ENCODE data around the gene GSK3A.
A peak's percentile ranks its signal among the peaks of the same experiment; 100 is the strongest.

GSK3A gene

DNA sequence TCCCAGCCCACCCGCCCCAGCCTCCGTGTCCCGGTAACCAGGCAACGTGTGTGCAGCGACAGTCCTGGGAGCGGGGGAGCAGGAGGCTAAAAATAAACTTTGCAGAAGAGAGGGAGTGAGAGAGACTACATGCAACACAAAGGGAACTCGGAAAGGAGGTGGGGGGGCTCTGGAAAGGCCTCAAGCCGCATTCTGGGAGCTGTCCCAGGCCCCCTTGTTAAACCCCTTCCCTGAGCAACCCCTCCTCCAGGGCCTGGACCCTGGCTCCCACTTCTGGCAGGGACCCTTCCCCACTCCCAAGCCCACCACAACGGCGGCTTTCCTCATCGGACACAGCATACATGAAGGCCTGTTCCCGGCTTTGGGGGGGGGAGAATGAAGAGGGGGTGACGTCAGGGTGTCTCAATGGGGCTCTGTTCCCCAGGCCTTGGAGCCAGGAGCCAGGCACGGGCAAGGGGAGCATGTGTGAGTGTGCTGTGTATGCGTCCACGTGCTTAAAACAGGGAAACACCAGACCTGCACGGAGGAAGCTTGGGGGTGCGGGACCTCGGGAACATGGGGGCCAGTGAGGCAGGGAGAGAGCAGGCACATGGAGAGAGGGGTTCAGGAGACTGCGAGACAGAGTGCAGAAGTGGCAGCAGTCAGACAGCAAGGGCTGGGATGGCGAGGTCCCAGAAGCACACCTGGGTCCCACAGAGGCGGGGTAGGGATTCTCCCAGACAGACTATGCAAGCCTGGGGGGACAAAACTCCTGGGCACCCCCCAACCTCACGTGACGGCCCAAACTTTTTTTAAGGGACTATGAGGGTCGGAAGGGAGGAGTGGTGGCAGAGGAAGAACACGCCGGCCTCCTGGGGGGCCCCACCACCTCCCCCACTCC lies 10.2 kb upstream of the GSK3A start:
- TF ChIP-seq POLR2A (IDR thresholded peaks at IDR 0.05; ENCODE audit: low read depth, low read length): no peak
- no peak for FAIRE-seq
- DNase-seq (ENCODE audit: insufficient read length, low spot score): no peak

DNA sequence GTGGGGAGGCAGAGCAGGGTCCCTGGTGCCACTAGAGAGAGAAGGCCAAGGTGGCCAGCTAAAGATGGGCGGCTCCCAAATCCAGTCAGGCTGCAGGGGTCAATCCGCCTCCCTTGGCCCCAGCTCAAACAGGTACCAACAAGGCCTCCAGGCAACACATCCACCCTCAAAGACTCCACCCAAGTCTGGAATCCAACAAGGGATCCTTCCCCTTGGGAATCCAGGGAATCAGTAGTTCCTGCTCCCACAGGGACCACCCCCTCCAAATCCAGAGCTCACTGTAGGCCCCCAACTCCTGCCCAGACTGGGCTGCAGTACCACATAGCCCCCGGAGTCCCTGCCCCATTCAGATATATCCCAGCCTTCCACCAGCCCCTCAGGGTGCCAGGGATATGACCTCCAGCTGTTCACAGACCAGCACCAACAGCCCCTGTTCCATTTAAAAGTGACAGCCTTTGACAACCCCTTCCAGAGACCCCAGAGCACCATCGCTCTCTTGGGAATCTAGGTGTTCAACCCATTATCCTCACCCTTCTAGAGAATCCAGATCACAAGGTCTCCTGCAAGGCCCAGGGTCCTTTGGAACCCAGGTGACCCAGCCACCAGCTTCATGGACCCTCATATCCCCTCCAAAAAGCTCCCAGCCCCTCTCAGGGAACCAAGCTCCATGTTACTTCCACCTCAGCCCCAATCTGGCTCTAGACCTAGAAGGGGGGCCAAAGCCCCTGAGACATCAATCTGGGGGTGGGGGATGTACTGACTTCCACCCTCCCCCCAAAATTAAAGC lies 9.4 kb upstream of the GSK3A start:
- TF ChIP-seq POLR2A (IDR thresholded peaks at IDR 0.05; ENCODE audit: low read depth, low read length): no peak

DNA sequence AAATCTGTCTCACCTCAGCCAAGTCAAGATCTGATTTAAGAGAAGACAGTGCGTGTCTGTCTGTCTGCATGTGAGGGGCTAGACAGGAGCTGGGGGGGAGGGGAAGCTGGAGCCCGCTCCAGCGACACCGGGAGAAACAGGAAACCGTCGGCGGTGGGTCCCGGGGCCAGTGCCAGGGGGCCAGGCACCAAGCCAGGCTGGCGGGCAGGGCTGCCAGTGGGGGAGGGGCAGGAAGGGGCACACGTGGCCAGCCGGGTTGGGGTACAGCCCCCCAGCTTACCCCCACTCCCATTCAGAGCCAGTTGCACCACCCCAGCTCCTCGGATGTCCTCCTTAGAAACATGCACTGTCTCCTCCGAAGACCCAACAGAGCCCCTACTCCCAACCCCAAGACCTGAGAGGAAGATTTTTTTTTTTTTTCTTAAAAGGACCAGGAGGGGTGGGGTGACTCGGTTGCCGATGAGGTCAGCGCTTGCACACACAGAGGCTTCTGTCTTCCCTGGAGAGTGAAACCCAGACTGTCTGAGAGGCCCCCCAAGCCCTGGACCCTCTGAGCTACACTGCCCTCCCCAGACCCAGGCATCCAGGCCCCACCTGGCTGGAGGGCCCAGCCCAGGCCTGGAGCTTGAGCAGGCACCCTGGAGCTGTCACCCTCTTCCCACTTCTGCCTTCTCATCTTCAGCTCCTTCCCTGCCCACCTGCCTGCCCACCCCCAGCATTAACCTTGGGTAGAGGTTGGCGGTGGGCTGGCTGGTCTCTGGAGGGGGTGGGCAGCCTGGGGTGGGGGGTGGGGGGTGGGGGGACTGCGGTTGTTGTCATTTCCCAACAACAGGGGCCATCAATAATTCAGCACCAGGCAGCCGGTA lies 8.5 kb upstream of the GSK3A start:
- no peak for TF ChIP-seq POLR2A (IDR thresholded peaks at IDR 0.05; ENCODE audit: low read depth, low read length)
- DNase-seq (ENCODE audit: insufficient read length, low spot score) (no peak), FAIRE-seq (no peak)

More for the DNA sequence above, 9.4 kb upstream of the GSK3A start:
- no peak for FAIRE-seq
- no peak for DNase-seq (ENCODE audit: insufficient read length, low spot score)

DNA sequence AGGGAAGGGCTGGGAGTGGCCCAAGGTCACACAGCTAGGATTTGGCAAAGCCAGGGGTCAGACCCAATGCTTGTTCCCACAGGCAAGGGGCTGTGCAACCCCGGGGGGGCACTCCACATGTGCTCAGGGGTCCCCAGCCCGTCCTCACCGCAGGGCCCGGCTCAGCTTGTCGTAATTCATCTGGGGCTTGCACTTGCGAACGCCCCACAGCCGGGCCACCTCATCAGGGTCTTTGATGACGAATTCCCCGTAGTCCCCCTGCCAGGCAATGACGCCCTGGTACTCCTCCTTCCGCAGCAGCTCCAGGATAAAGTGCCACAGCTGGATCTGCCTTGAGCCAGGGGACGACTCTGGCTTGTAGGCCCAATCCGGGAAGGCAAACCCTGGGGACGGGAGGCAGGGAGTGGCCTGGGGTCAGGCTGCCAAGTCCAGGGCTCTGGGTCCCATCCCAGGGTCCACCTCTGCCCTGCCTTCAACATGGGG lies 7.8 kb upstream of the GSK3A start:
- TF ChIP-seq POLR2A (IDR thresholded peaks at IDR 0.05; ENCODE audit: low read depth, low read length): no peak
- no peak for FAIRE-seq
- DNase-seq (ENCODE audit: insufficient read length, low spot score): no peak

- no peak for DNase-seq (ENCODE audit: insufficient read length, low spot score)
- no peak for TF ChIP-seq POLR2A (IDR thresholded peaks at IDR 0.05; ENCODE audit: low read depth, low read length)
- no peak for FAIRE-seq
Measured at GRCh38 chr19:42249769-42250168, 7.4 kb upstream of the GSK3A start.

GRCh38 chr19:42249149-42249750 lies 6.8 kb upstream of the GSK3A start:
- TF ChIP-seq POLR2A (IDR thresholded peaks at IDR 0.05; ENCODE audit: low read depth, low read length): no peak
- FAIRE-seq (no peak), DNase-seq (ENCODE audit: insufficient read length, low spot score) (no peak)

DNA sequence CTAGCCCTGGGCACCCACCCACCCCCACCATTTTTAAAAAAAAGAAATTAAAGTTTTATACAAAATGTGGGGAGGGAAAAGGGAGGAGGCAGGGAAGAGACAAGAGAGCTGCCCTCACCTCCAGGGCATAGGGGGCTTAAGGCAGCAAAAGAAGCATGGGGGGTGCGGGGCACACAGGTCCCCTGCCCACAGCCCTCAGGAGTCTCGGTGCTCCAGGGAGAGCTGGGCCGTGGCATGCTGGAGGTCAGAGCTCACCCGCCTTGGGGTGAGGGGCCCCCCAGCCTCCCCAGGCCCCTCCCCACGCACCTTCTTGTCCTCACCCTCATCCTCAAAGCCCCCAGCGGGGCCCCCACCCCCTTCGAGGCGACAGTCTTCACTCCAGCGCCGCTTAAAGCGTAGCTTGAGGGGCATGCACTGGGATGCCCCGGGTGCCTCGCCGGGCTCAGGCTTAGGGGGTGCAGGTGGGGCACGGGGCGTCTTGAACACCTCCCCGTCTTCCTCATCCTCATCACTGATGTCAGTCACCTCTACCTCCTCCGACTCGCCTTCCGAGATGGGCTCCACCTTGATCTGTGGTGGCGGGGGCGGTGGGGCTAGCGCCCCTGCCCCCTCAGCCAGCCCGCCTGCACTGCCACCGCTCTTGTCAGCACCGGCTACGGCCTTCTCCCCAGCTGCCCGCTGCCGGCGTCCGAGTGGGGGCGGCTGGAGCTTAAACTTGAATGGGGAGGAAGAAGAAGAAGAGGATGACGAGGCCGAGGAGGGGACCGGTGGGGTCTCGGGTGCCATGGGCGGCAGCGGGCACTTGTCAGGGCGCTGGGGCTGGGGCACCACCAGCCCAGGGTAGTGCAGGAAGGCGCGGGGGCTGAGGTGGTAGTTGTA lies 6.1 kb upstream of the GSK3A start:
- no peak for TF ChIP-seq POLR2A (IDR thresholded peaks at IDR 0.05; ENCODE audit: low read depth, low read length)
- no peak for DNase-seq (ENCODE audit: insufficient read length, low spot score)
- FAIRE-seq: no peak

DNA sequence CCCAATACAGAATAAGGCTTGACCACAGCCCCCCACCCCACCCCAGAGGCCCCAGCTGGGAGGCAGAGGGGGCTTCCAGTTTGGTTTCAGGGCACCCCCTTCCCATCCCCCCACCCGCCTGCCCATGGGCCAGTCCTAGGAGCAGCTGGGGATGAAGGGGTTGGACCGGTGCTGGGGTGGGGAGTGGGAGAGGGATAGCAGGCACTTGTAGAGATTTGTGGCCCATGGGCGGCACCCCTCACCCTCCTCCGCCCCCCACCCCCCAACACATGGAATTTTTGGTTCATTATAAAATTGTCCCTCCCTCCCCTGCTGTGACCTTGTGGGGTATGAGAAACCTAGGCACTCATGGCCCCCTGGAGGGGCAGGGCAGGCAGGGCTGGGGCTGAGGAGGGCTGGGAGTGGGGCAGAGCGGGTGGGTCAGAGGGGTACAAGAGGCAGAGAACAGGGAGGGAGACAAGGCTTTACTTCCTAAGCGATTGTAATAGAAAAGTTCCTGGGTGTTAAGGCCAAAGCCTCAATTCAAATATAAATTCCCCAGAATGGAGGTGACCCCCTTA lies 5.3 kb upstream of the GSK3A start:
- no peak for FAIRE-seq
- no peak for TF ChIP-seq POLR2A (IDR thresholded peaks at IDR 0.05; ENCODE audit: low read depth, low read length)
- no peak for DNase-seq (ENCODE audit: insufficient read length, low spot score)

- no peak for FAIRE-seq
- DNase-seq (ENCODE audit: insufficient read length, low spot score): no peak
- TF ChIP-seq POLR2A (IDR thresholded peaks at IDR 0.05; ENCODE audit: low read depth, low read length): no peak
Measured at GRCh38 chr19:42246922-42247639, 4.7 kb upstream of the GSK3A start.

DNA sequence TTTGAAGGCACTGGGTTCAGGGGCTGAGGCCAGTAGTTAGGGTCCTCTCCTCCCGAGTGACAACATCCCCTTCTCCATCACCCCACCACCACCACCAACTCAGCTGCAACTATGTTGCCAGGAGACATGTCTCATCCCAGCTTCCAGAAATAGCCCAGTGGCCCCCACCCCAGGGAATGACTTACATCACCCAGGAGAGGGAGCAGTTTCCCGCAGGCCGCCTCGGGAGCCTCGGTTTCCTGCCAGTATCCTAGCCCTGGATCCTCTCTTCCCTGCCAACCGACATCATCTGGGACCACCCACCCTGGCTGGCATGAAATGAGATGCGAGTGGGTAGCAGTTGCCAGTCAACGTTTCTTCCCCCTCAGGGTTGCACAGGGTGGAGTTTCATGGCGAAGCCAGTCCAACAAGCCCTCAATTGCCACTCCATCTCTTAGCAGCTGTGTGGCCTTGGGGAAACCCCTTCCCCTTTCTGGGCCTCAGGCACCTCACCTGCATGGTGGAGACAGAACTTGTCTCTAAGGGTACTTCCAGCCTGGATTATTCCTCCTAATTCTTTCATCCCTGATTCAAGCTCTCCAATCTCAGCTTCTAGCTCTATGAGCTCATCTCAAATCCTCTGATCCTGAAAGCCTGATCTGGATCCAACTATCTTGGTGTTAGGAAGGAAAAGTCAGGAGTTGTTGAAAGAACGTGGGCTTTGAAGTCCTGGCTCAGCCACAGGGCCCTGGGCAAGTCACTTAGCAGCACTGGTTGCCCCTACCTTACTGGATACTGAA lies 3.9 kb upstream of the GSK3A start:
- FAIRE-seq: no peak
- TF ChIP-seq POLR2A (IDR thresholded peaks at IDR 0.05; ENCODE audit: low read depth, low read length): no peak
- peak; percentile 87 for DNase-seq (ENCODE audit: insufficient read length, low spot score)

- DNase-seq (ENCODE audit: insufficient read length, low spot score) (no peak), FAIRE-seq (no peak)
- TF ChIP-seq POLR2A (IDR thresholded peaks at IDR 0.05; ENCODE audit: low read depth, low read length): no peak
Measured at GRCh38 chr19:42245231-42245630, 2.8 kb upstream of the GSK3A start.

All from H54 (cell line).